GM23248 (cell line): ENCODE measurements around the gene TTLL13. TPM values are rescaled to one million over a fixed set of nuclear protein-coding genes. Genes with fewer than 3 reads are reported as not detected.
"Not testable (repeated sequence)": the region's sequence is repeated elsewhere in the genome, so short reads cannot be mapped to it uniquely, and the experiment has no call there.

Experiments
- DNase-seq: peaks from one replicate; pipeline ENCODE4 v3.0.0-alpha.2; 2015
- H2AFZ ChIP-seq: fragments of 200-600 bp; sonication (generic); 2 replicates; pipeline ENCODE4 v1.6.1; 2016; ENCODE audit warnings: antibody characterized with exemption
- H3F3A ChIP-seq: fragments of 200-600 bp; sonication (generic); 2 replicates; pipeline ENCODE4 v1.6.1; 2016; ENCODE audit warnings: mild to moderate bottlenecking, antibody characterized with exemption, mixed run types; ENCODE audit not compliant: insufficient read depth
- H3K27ac ChIP-seq: fragments of 200-600 bp; sonication (generic); 2 replicates; pipeline ENCODE4 v1.5.1; 2016; ENCODE audit warnings: mild to moderate bottlenecking
- H3K27me3 ChIP-seq: fragments of 200-600 bp; sonication (generic); replicated peaks from 2 replicates; pipeline ENCODE4 v1.6.1; 2016; ENCODE audit warnings: mild to moderate bottlenecking; ENCODE audit not compliant: insufficient read depth
- H3K36me3 ChIP-seq: fragments of 200-600 bp; sonication (generic); 2 replicates; pipeline ENCODE4 v1.6.1; 2016; ENCODE audit warnings: low read depth, mild to moderate bottlenecking
- H3K4me1 ChIP-seq: fragments of 200-600 bp; sonication (generic); 2 replicates; pipeline ENCODE4 v1.6.1; 2016; ENCODE audit warnings: mild to moderate bottlenecking; ENCODE audit not compliant: insufficient read depth
- H3K4me2 ChIP-seq: fragments of 200-600 bp; sonication (generic); one replicate; pipeline ENCODE4 v1.6.1; 2016; ENCODE audit warnings: mild to moderate bottlenecking; ENCODE audit not compliant: unreplicated experiment
- H3K4me3 ChIP-seq: fragments of 200-600 bp; sonication (generic); 2 replicates; pipeline ENCODE4 v1.5.1; 2016; ENCODE audit warnings: mild to moderate bottlenecking
- H3K79me2 ChIP-seq: fragments of 200-600 bp; sonication (generic); 2 replicates; pipeline ENCODE4 v1.6.1; 2016; ENCODE audit warnings: mild to moderate bottlenecking; ENCODE audit not compliant: insufficient read depth
- H3K9ac ChIP-seq: fragments of 200-600 bp; sonication (generic); 2 replicates; pipeline ENCODE4 v1.6.1; 2016; ENCODE audit warnings: mild to moderate bottlenecking
- H3K9me2 ChIP-seq: fragments of 200-600 bp; sonication (generic); 2 replicates; pipeline ENCODE4 v1.6.1; 2016; ENCODE audit warnings: mixed run types, mild to moderate bottlenecking, moderate library complexity; ENCODE audit not compliant: insufficient read depth
- H3K9me3 ChIP-seq: fragments of 200-600 bp; sonication (generic); one replicate; pipeline ENCODE4 v1.6.1; 2017; ENCODE audit warnings: low read depth
- H4K20me1 ChIP-seq: fragments of 200-600 bp; sonication (generic); 2 replicates; pipeline ENCODE4 v1.6.0; 2016; ENCODE audit not compliant: insufficient read depth
- EZH2 ChIP-seq: fragments of 200-600 bp; sonication (generic); IDR thresholded peaks from 2 replicates; pipeline ENCODE4 v1.6.1; 2018; ENCODE audit warnings: antibody characterized with exemption, mild to moderate bottlenecking; ENCODE audit not compliant: insufficient read depth, poor library complexity, severe bottlenecking
- EZH2phosphoT487 ChIP-seq: fragments of 200-600 bp; sonication (generic); IDR thresholded peaks from 2 replicates; pipeline ENCODE4 v1.6.1; 2018; ENCODE audit warnings: antibody characterized with exemption, moderate library complexity, mild to moderate bottlenecking, low read depth; ENCODE audit not compliant: insufficient read depth
- WGBS, 2 experiments: methylation state at CpG; one replicate each; pipeline ENCODE4 v1.1.6; 2015 to 2017; ENCODE audit warnings: low lambda C conversion rate in 2 of 2, low coverage in 1 of 2; ENCODE audit errors: missing lambda C conversion rate in 2 of 2; 5-methylcytosine and 5-hydroxymethylcytosine counted together
- in situ Hi-C: fragments of 300-500 bp; cut with MboI; formaldehyde crosslinking; loops from 2 replicates; pipeline ENCODE4 v1.15.0; 2020
- polyA plus RNA-seq: library from polyadenylated mRNA; unstranded; fragments of >200 nt; fragmentation: Nextera tagmentation; extraction: Ambion mirVana; gene quantifications from 2 replicates; pipeline ENCODE4 v1.2.1, GENCODE V29; 2016
- total RNA-seq: library from RNA; depleted of rRNA; stranded (reverse); fragments of >200 nt; shearing (Covaris generic); gene quantifications from 2 replicates; pipeline ENCODE4 v1.2.3, GENCODE V29; 2014

The TTLL13 gene
- total and polyA plus RNA-seq, 2 experiments from 2014 or later = not detected

DNA sequence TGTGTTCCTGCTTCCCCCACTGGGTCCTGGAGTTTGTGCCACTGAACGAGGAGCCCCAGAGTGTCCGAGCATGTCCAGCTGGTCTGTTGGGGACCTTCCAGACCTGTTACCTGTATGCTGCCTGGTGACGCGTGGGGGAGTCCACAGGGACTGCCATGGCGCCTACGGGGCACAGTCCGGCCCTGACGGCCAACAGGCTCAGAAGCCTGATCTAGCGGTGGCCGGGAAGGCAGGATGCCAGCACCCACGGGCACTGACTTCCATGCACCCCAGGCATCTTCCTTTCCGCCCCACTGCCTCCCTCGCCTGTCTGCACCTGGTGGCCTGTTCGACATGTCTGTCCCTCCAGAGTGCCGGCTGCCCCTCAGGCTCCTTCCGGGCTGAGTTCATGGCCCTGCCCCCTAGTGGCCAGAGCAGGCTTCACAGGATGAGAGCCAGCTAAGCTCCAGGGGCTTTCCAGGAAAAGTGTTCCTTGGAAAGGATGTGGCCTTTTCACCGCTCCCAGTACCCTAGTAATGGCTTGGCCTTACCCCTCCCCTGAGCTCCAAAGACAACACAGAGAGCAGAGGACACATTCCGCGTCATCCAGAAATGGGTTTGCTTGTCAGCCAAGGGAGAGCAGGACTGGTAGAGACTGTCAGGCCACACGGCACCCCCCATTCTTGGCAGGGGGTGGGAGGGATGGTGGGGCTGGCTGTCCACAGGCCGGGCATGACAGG is 51.8 kb downstream of the TTLL13 start:
- no peak overlapping the region for H3K9ac ChIP-seq
- H3K4me1 ChIP-seq = no peaks in the 10 kb centered on the region
- H3K27me3 ChIP-seq = no peaks in the 10 kb centered on the region
- no peak overlapping the region for H3K4me2 ChIP-seq
- no peaks in the 10 kb centered on the region for H3K9me3 ChIP-seq
- peak overlapping the region; percentile 42; the same call in 1 of the 2 replicates for H2AFZ ChIP-seq
- in situ Hi-C loops = loop anchor here (25.0 kb wide), 2 partner anchors 311 to 586 kb away; partner anchors contain the start of gene FES
- no peaks in the 10 kb centered on the region for H3K36me3 ChIP-seq
- TF ChIP-seq EZH2phosphoT487 (no peak), EZH2 (no peak)
- WGBS, 2 experiments = 64 to 69% methylated on average over 15 to 19 of the region's 21 CpGs
- no peaks in the 10 kb centered on the region for H4K20me1 ChIP-seq
- no peak overlapping the region for H3K4me3 ChIP-seq
- H3F3A ChIP-seq = no peaks in the 10 kb centered on the region
- no peak overlapping the region for H3K27ac ChIP-seq
- H3K9me2 ChIP-seq = no peaks in the 10 kb centered on the region
- peak; percentile 51 for DNase-seq
- no peaks in the 10 kb centered on the region for H3K79me2 ChIP-seq

DNA sequence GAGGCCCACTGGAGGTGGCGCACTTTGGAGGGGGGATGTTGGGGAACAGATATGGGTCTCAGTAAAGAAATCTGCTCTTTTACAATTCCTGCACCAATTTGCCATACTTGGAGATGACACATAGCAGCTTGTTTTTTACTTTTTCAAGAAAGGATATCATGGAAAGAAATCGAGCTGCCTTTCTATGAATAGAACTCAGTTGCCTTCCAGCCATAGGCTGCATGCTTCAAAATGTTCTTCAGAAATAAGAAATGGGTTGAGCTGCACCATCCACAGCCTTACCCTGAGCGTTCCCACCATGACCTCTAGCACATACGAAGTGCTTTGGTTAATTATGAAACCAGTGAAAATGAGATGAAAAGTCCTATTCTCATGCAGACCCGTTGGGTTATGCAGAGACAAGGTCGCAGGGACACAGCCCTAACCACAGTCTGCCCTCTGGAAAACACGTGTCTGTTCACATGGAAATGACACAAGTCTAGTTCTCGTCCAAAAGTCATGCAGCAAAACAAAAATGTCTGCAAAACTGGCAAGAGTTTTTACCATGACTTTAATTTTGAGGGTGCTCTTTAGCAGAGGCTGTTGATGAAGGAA is 52.4 kb downstream of the TTLL13 start:
- in situ Hi-C loops = loop anchor here (25.0 kb wide), 2 partner anchors 310 to 585 kb away; partner anchors contain the start of gene FES
- 37 to 40% methylated on average over 8 of the region's 8 CpGs for WGBS, 2 experiments

DNA sequence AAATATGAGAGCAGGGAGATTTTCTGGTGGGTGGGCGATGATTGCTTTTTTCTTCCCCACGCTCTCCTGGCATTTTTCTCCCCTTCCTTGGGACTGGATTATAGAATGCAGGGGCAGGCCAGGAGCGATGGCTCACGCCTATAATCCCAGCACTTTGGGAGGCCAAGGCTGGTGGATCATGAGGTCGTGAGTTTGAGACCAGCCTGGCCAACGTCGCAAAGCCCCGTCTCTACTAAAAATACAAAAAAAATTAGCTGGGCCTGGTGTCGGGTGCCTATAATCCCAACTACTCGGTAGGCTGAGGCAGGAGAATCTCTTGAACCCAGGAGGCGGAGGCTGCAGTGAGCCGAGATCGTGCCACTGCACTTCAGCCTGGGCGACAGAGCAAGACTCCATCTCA is 56.0 kb downstream of the TTLL13 start:
- DNase-seq, H3K4me1 ChIP-seq, H3F3A ChIP-seq, H2AFZ ChIP-seq, H3K9me3 ChIP-seq, H3K4me3 ChIP-seq, H3K36me3 ChIP-seq, H3K9me2 ChIP-seq, H3K4me2 ChIP-seq, H3K27ac ChIP-seq, H3K79me2 ChIP-seq, H4K20me1 ChIP-seq, H3K27me3 ChIP-seq, H3K9ac ChIP-seq: not testable (repeated sequence)
- WGBS, 2 experiments = 86 to 90% methylated on average over 14 of the region's 14 CpGs
- in situ Hi-C loops = loop anchor here (25.0 kb wide), 2 partner anchors 307 to 582 kb away; partner anchors contain the start of gene FES

More for the DNA sequence above, 52.4 kb downstream of the TTLL13 start:
- DNase-seq = no peak
- H3K36me3 ChIP-seq = no peaks in the 10 kb centered on the region
- no peaks in the 10 kb centered on the region for H3K9me3 ChIP-seq
- no peaks in the 10 kb centered on the region for H3K4me1 ChIP-seq
- H2AFZ ChIP-seq = peak overlapping the region; percentile 13; the same call in 1 of the 2 replicates
- no peaks in the 10 kb centered on the region for H4K20me1 ChIP-seq
- H3K27ac ChIP-seq = no peak overlapping the region
- H3F3A ChIP-seq = no peaks in the 10 kb centered on the region
- no peak overlapping the region for H3K9ac ChIP-seq
- H3K27me3 ChIP-seq = no peaks in the 10 kb centered on the region
- TF ChIP-seq EZH2phosphoT487 (no peak), EZH2 (no peak)
- no peaks in the 10 kb centered on the region for H3K9me2 ChIP-seq
- H3K4me2 ChIP-seq = no peak overlapping the region
- H3K4me3 ChIP-seq = no peak overlapping the region
- no peaks in the 10 kb centered on the region for H3K79me2 ChIP-seq

DNA sequence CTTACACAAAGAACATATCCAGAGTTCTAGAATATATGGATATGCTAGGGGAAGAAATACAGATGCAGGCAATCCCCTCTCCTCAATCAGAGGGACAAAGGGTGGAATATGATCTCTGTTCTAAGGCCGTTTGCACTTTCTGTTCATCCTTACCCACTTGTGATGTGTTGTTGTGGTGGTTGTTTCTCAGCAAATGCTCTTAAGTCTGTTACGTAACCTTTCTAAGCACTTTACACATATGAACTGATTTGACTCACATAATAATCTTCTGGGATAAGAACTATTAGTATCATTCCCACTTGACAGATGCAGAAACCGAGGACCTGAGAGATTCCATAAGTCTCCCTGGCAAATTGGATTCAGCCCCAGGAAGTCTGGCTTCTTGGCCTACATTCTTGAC is 56.6 kb downstream of the TTLL13 start:
- Histone ChIP-seq H3K9me2 (no peaks in the 10 kb centered on the region), H3K4me3 (no peak overlapping the region), H3K36me3 (no peaks in the 10 kb centered on the region), H3K27ac (no peak overlapping the region), H3K4me1 (no peaks in the 10 kb centered on the region), H4K20me1 (no peaks in the 10 kb centered on the region), H3K9ac (no peak overlapping the region), H2AFZ (no peak overlapping the region), H3F3A (no peaks in the 10 kb centered on the region), H3K4me2 (no peak overlapping the region), H3K79me2 (no peaks in the 10 kb centered on the region), H3K27me3 (no peaks in the 10 kb centered on the region), H3K9me3 (no peaks in the 10 kb centered on the region)
- in situ Hi-C loops = loop anchor here (25.0 kb wide), 2 partner anchors 306 to 581 kb away; partner anchors contain the start of gene FES
- no peak for DNase-seq
- WGBS, 2 experiments = 90% methylated on average over 3 of the region's 3 CpGs
- TF ChIP-seq EZH2phosphoT487 = no peak
- no peak for TF ChIP-seq EZH2
